Measurements from ENCODE around the gene HOXB3.
"Not testable (repeated sequence)": the region's sequence is repeated elsewhere in the genome, so short reads cannot be mapped to it uniquely, and the experiment has no call there.

The HOXB3 gene

GRCh38 chr17:48513666-48514455 is 76.2 kb downstream of the HOXB3 start:
- peak; percentile 78 for FAIRE-seq
- TF ChIP-seq POLR2AphosphoS5 (IDR thresholded peaks at IDR 0.05; ENCODE audit: low read depth, low read length) (no peak), TAF1 (IDR thresholded peaks at IDR 0.05; ENCODE audit: borderline replicate concordance, low read depth, low read length) (no peak), POLR2A (IDR thresholded peaks at IDR 0.05; ENCODE audit: low read depth, low read length) (no peak)
- no peak for DNase-seq (ENCODE audit: insufficient read length)

- TF ChIP-seq POLR2AphosphoS5 (IDR thresholded peaks at IDR 0.05; ENCODE audit: low read depth, low read length) (no peak), TAF1 (IDR thresholded peaks at IDR 0.05; ENCODE audit: borderline replicate concordance, low read depth, low read length) (no peak), POLR2A (IDR thresholded peaks at IDR 0.05; ENCODE audit: low read depth, low read length) (no peak)
- FAIRE-seq (no peak), DNase-seq (ENCODE audit: insufficient read length) (no peak)
These were observed 76.9 kb downstream of the HOXB3 start for GRCh38 chr17:48513097-48513496.

GRCh38 chr17:48510761-48511604 is 79.1 kb downstream of the HOXB3 start:
- DNase-seq (ENCODE audit: insufficient read length): no peak
- no peak for FAIRE-seq
- TF ChIP-seq POLR2AphosphoS5 (IDR thresholded peaks at IDR 0.05; ENCODE audit: low read depth, low read length) (no peak), TAF1 (IDR thresholded peaks at IDR 0.05; ENCODE audit: borderline replicate concordance, low read depth, low read length) (no peak), POLR2A (IDR thresholded peaks at IDR 0.05; ENCODE audit: low read depth, low read length) (no peak)

- DNase-seq (ENCODE audit: insufficient read length) (no peak), FAIRE-seq (no peak)
- TF ChIP-seq TAF1 (IDR thresholded peaks at IDR 0.05; ENCODE audit: borderline replicate concordance, low read depth, low read length) (no peak), POLR2AphosphoS5 (IDR thresholded peaks at IDR 0.05; ENCODE audit: low read depth, low read length) (no peak), POLR2A (IDR thresholded peaks at IDR 0.05; ENCODE audit: low read depth, low read length) (no peak)
These were observed 79.7 kb downstream of the HOXB3 start for GRCh38 chr17:48510381-48510760.

- not testable (repeated sequence) for FAIRE-seq; DNase-seq (ENCODE audit: insufficient read length)
These were observed 80.3 kb downstream of the HOXB3 start for GRCh38 chr17:48509708-48510107.

GRCh38 chr17:48506246-48506645 is 83.8 kb downstream of the HOXB3 start:
- DNase-seq (ENCODE audit: insufficient read length): no peak
- TF ChIP-seq POLR2AphosphoS5 (IDR thresholded peaks at IDR 0.05; ENCODE audit: low read depth, low read length): no peak
- no peak for TF ChIP-seq TAF1 (IDR thresholded peaks at IDR 0.05; ENCODE audit: borderline replicate concordance, low read depth, low read length)
- TF ChIP-seq POLR2A (IDR thresholded peaks at IDR 0.05; ENCODE audit: low read depth, low read length): no peak
- FAIRE-seq: no peak

- FAIRE-seq (peak; percentile 87), DNase-seq (ENCODE audit: insufficient read length) (no peak)
- TF ChIP-seq POLR2A (IDR thresholded peaks at IDR 0.05; ENCODE audit: low read depth, low read length) (no peak), POLR2AphosphoS5 (IDR thresholded peaks at IDR 0.05; ENCODE audit: low read depth, low read length) (no peak), TAF1 (IDR thresholded peaks at IDR 0.05; ENCODE audit: borderline replicate concordance, low read depth, low read length) (no peak)
These were observed 84.3 kb downstream of the HOXB3 start for GRCh38 chr17:48505788-48506187.

GRCh38 chr17:48504953-48505352 is 85.1 kb downstream of the HOXB3 start:
- no peak for FAIRE-seq
- DNase-seq (ENCODE audit: insufficient read length): no peak
- TF ChIP-seq POLR2AphosphoS5 (IDR thresholded peaks at IDR 0.05; ENCODE audit: low read depth, low read length): no peak
- no peak for TF ChIP-seq TAF1 (IDR thresholded peaks at IDR 0.05; ENCODE audit: borderline replicate concordance, low read depth, low read length)
- TF ChIP-seq POLR2A (IDR thresholded peaks at IDR 0.05; ENCODE audit: low read depth, low read length): no peak

GRCh38 chr17:48503747-48504146 is 86.3 kb downstream of the HOXB3 start:
- FAIRE-seq: no peak
- no peak for DNase-seq (ENCODE audit: insufficient read length)
- no peak for TF ChIP-seq POLR2AphosphoS5 (IDR thresholded peaks at IDR 0.05; ENCODE audit: low read depth, low read length)
- TF ChIP-seq TAF1 (IDR thresholded peaks at IDR 0.05; ENCODE audit: borderline replicate concordance, low read depth, low read length): no peak
- TF ChIP-seq POLR2A (IDR thresholded peaks at IDR 0.05; ENCODE audit: low read depth, low read length): no peak

GRCh38 chr17:48502901-48503300 is 87.1 kb downstream of the HOXB3 start:
- FAIRE-seq: no peak
- TF ChIP-seq TAF1 (IDR thresholded peaks at IDR 0.05; ENCODE audit: borderline replicate concordance, low read depth, low read length): no peak
- TF ChIP-seq POLR2A (IDR thresholded peaks at IDR 0.05; ENCODE audit: low read depth, low read length): no peak
- no peak for TF ChIP-seq POLR2AphosphoS5 (IDR thresholded peaks at IDR 0.05; ENCODE audit: low read depth, low read length)
- DNase-seq (ENCODE audit: insufficient read length): no peak

GRCh38 chr17:48502312-48502711 is 87.7 kb downstream of the HOXB3 start:
- no peak for FAIRE-seq
- no peak for DNase-seq (ENCODE audit: insufficient read length)
- TF ChIP-seq POLR2A (IDR thresholded peaks at IDR 0.05; ENCODE audit: low read depth, low read length): no peak
- TF ChIP-seq TAF1 (IDR thresholded peaks at IDR 0.05; ENCODE audit: borderline replicate concordance, low read depth, low read length): no peak
- no peak for TF ChIP-seq POLR2AphosphoS5 (IDR thresholded peaks at IDR 0.05; ENCODE audit: low read depth, low read length)
